ENCODE results near the gene FAHD2A. TPM values are rescaled to one million over a fixed set of nuclear protein-coding genes. Genes with fewer than 3 reads are reported as not detected.

Gene FAHD2A
- total RNA-seq, 1 experiment from 2014 or later = 25.4 TPM

DNA sequence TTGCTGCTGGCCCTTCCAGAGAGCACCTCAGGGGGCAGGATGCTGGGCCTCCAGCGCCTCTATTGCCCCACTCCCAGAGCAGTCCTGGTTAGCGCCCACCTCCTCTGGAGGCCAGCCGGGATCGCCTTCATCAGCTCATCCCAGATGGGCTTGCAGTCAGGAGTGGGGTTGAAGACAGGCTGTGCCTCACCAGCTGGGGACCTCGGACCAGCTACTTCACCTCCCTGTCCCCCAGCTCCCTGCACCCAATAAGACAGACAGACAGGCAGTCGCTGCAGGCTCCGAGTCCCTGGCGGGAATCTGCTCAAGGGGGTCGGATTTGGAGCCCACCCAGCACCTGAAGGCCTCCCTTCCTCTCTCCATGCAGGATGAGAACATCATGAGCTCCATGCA is 18.9 kb upstream of the FAHD2A start:
- CTCF ChIA-PET = no interaction called here
- Histone ChIP-seq H3K9ac (ENCODE audit: low read length) (no peak overlapping the region), H3K4me1 (ENCODE audit: control insufficient read depth in 1 of 2, insufficient read depth in 2 of 2, low read length in 2 of 2) (no peaks in the 10 kb centered on the region), H3K27ac (ENCODE audit: low read depth, low read length) (no peak overlapping the region), H4K20me1 (ENCODE audit: insufficient read depth) (no peaks in the 10 kb centered on the region), H3K36me3 (ENCODE audit: control insufficient read depth in 1 of 2, insufficient read depth in 2 of 2, low read length in 2 of 2) (no peaks in the 10 kb centered on the region), H3K79me2 (ENCODE audit: insufficient read depth, low read length) (no peaks in the 10 kb centered on the region), H3K27me3 (ENCODE audit: insufficient read depth, low read length) (no peaks in the 10 kb centered on the region), H3K4me2 (ENCODE audit: low read length) (no peak overlapping the region), H3K9me2 (ENCODE audit: insufficient read depth) (no peaks in the 10 kb centered on the region), H3K9me3 (ENCODE audit: control insufficient read depth in 1 of 2, insufficient read depth in 1 of 2, low read depth in 1 of 2, low read length in 2 of 2) (no peaks in the 10 kb centered on the region), H3K4me3 (replicated peaks in 1 of 2; ENCODE audit: low read depth in 1 of 2, low read length in 2 of 2) (no peak overlapping the region), H2AFZ (ENCODE audit: low read depth, low read length, poor library complexity, severe bottlenecking) (no peak overlapping the region)
- RAD21 ChIA-PET (ENCODE audit: low non-redundant PET in 1 of 2, low total read pairs in 2 of 2, uncharacterized antibody in 2 of 2, unreplicated experiment in 2 of 2) = no interaction called here
- DNase-seq (ENCODE audit: low read depth, low spot score) (no peak), ATAC-seq (no peak)
- TF ChIP-seq ZFX (IDR thresholded peaks at IDR 0.05) (no peak), CBX3 (IDR thresholded peaks at IDR 0.05; ENCODE audit: low read depth) (no peak), YY1 (IDR thresholded peaks at IDR 0.05; ENCODE audit: extremely low read depth, insufficient replicate concordance, low read depth, low read length) (no peak), ELF1 (IDR thresholded peaks at IDR 0.05; ENCODE audit: borderline replicate concordance, low read depth) (no peak), EZH2phosphoT487 (IDR thresholded peaks at IDR 0.05; ENCODE audit: borderline replicate concordance) (no peak), SIN3A (IDR thresholded peaks at IDR 0.05; ENCODE audit: low read depth) (no peak), CEBPB (IDR thresholded peaks at IDR 0.05; ENCODE audit: low read depth) (no peak), JUND (IDR thresholded peaks at IDR 0.05) (no peak), TCF7L2 (IDR thresholded peaks at IDR 0.05; ENCODE audit: borderline replicate concordance, extremely low read depth, insufficient read depth, insufficient read length) (no peak), SP1 (IDR thresholded peaks at IDR 0.05; ENCODE audit: low read depth) (no peak), ZNF274 (IDR thresholded peaks at IDR 0.05; ENCODE audit: low read depth, low read length) (no peak)
- TF ChIP-seq, protein P1, sequence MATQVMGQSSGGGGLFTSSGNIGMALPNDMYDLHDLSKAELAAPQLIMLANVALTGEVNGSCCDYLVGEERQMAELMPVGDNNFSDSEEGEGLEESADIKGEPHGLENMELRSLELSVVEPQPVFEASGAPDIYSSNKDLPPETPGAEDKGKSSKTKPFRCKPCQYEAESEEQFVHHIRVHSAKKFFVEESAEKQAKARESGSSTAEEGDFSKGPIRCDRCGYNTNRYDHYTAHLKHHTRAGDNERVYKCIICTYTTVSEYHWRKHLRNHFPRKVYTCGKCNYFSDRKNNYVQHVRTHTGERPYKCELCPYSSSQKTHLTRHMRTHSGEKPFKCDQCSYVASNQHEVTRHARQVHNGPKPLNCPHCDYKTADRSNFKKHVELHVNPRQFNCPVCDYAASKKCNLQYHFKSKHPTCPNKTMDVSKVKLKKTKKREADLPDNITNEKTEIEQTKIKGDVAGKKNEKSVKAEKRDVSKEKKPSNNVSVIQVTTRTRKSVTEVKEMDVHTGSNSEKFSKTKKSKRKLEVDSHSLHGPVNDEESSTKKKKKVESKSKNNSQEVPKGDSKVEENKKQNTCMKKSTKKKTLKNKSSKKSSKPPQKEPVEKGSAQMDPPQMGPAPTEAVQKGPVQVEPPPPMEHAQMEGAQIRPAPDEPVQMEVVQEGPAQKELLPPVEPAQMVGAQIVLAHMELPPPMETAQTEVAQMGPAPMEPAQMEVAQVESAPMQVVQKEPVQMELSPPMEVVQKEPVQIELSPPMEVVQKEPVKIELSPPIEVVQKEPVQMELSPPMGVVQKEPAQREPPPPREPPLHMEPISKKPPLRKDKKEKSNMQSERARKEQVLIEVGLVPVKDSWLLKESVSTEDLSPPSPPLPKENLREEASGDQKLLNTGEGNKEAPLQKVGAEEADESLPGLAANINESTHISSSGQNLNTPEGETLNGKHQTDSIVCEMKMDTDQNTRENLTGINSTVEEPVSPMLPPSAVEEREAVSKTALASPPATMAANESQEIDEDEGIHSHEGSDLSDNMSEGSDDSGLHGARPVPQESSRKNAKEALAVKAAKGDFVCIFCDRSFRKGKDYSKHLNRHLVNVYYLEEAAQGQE (IDR thresholded peaks at IDR 0.05; ENCODE audit: low read depth) = no peak
- TF ChIP-seq, protein P2, sequence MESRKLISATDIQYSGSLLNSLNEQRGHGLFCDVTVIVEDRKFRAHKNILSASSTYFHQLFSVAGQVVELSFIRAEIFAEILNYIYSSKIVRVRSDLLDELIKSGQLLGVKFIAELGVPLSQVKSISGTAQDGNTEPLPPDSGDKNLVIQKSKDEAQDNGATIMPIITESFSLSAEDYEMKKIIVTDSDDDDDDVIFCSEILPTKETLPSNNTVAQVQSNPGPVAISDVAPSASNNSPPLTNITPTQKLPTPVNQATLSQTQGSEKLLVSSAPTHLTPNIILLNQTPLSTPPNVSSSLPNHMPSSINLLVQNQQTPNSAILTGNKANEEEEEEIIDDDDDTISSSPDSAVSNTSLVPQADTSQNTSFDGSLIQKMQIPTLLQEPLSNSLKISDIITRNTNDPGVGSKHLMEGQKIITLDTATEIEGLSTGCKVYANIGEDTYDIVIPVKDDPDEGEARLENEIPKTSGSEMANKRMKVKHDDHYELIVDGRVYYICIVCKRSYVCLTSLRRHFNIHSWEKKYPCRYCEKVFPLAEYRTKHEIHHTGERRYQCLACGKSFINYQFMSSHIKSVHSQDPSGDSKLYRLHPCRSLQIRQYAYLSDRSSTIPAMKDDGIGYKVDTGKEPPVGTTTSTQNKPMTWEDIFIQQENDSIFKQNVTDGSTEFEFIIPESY (IDR thresholded peaks at IDR 0.05; ENCODE audit: extremely low read depth, insufficient replicate concordance, low read length) = no peak
- POLR2A ChIA-PET = no interaction called here
- intact Hi-C loops (cut with micrococcal nuclease) = no loop called here
- BruUV-seq (replicated peaks) = no TSS peak

Data from HCT116 (cell line).